Neural crest cell (in vitro differentiated cells): ENCODE data around the gene PLEKHG4. TPM values are rescaled to one million over a fixed set of nuclear protein-coding genes. Genes with fewer than 3 reads are reported as not detected.
A peak's percentile ranks its signal among the peaks of the same experiment; 100 is the strongest.

Experiments used
- DNase-seq: peaks from one replicate; pipeline ENCODE4 v3.0.0; 2021; ENCODE audit warnings: low read depth, mixed read lengths, low spot score
- H3K27ac Mint-ChIP-seq: one replicate; pipeline ENCODE4 v1.8.0; 2021; ENCODE audit warnings: mild to moderate bottlenecking, mixed read lengths; ENCODE audit not compliant: unreplicated experiment
- H3K27me3 Mint-ChIP-seq: 2 replicates; pipeline ENCODE4 v1.8.0; 2021; ENCODE audit warnings: low read depth, mild to moderate bottlenecking, mixed read lengths
- H3K36me3 Mint-ChIP-seq: 2 replicates; pipeline ENCODE4 v1.8.0; 2021; ENCODE audit warnings: low read depth, mild to moderate bottlenecking, mixed read lengths
- H3K4me1 Mint-ChIP-seq: 2 replicates; pipeline ENCODE4 v1.8.0; 2021; ENCODE audit warnings: mixed read lengths
- H3K4me3 Mint-ChIP-seq: one replicate; pipeline ENCODE4 v1.8.0; 2021; ENCODE audit warnings: mild to moderate bottlenecking, mixed read lengths
- H3K9me3 Mint-ChIP-seq: 2 replicates; pipeline ENCODE4 v1.8.0; 2021; ENCODE audit warnings: mixed read lengths
- total RNA-seq: library from RNA; stranded (reverse); gene quantifications from 2 replicates; pipeline ENCODE4 v1.2.1, GENCODE V29; 2021
- TF ChIP-seq, protein P1 (sequence below): fragments of 200-600 bp; sonication (generic); conservative IDR thresholded peaks from 2 replicates; pipeline ENCODE4 v1.5.0; 2021; ENCODE audit warnings: antibody characterized with exemption, mild to moderate bottlenecking

The PLEKHG4 gene
- total RNA-seq, 1 donor from 2014 or later, result 4.0 TPM

DNA sequence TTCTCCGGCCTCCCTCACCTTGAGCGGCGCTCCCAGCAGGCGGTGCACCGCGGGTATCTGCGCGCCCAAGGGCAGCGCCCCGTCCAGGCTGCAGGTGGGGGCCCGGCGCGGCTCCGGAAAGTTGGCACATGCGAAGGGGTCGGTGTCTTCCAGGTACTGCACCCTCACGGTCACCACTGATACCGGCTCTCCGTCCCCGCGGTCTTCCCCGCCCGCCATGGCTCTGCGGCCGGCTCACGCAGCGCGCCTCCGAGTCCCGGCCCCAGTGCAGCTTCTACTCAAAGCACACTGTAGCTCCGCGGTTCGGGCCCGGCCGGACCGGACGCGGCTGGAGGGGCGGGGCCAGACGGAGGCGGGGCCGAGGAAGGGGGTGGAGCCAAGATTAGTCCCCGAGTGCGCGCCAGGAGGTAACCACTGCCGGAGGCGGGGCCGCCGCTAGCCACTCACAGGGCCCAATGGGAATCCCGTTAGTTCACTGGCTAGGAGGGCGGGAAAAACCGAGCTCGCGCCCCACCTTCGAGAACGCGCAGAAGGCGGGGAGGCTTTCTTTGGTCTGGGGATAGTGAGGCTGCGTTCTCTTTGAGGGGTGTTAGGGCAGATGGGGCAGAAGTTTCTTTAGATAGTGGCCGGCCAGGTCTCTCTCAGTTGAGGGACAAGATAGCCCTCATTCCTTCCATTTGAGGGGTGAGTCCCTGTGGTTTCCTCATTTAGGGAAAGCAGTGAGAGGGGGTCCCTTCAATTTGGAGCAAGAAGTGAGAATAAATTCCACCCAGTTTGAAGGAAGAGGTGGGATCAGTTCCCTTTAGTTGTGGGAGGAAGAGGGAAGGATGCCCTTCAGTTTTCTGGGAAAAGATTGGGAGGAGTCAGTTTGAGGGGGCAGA lies 31.9 kb upstream of the PLEKHG4 start, which contains the start of gene FHOD1:
Gene FHOD1, minus strand, starts transcription at position 290 of the 881 bp plus-strand sequence. Its CDS starts 71 bp downstream, at position 219.
- Mint-ChIP-seq H3K36me3 (no peaks in the 10 kb centered on the region), H3K4me3 (peak within 1 kb of the TSS; percentile 85), H3K27ac (no peak within 1 kb of the TSS), H3K27me3 (peaks cover 38% of the 10 kb centered on the region), H3K9me3 (no peaks in the 10 kb centered on the region), H3K4me1 (peaks cover 34% of the 10 kb centered on the region)
- DNase-seq, result peak; percentile 97
- TF ChIP-seq, protein P1, sequence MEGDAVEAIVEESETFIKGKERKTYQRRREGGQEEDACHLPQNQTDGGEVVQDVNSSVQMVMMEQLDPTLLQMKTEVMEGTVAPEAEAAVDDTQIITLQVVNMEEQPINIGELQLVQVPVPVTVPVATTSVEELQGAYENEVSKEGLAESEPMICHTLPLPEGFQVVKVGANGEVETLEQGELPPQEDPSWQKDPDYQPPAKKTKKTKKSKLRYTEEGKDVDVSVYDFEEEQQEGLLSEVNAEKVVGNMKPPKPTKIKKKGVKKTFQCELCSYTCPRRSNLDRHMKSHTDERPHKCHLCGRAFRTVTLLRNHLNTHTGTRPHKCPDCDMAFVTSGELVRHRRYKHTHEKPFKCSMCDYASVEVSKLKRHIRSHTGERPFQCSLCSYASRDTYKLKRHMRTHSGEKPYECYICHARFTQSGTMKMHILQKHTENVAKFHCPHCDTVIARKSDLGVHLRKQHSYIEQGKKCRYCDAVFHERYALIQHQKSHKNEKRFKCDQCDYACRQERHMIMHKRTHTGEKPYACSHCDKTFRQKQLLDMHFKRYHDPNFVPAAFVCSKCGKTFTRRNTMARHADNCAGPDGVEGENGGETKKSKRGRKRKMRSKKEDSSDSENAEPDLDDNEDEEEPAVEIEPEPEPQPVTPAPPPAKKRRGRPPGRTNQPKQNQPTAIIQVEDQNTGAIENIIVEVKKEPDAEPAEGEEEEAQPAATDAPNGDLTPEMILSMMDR, result no peak

DNA sequence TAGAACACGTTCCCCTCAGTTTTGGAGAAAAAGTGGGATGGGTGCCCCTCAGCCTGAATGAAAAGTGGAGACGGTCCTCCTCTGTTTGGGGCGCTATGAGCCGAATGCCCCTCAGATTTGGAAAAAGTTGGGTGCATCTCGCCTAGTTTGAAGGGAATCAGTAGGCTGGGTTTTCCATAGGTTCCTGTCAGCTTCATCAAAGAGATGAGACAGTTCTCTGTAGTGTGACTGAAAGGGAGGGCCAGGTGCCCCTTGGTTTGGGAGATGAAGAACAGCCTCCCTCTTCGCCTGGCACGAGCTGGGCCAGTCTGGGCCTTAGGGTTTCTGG lies 31.3 kb upstream of the PLEKHG4 start:
- no peak overlapping the region for H3K27ac Mint-ChIP-seq
- H3K9me3 Mint-ChIP-seq, result no peaks in the 10 kb centered on the region
- DNase-seq, result no peak

GRCh38 chr16:67248401-67249177 lies 30.7 kb upstream of the PLEKHG4 start, which contains the start of gene SLC9A5:
SLC9A5 (plus strand) TSS chr16:67248979; CDS start chr16:67249015, 36 bp downstream.
- Mint-ChIP-seq H3K4me1 (peaks cover 34% of the 10 kb centered on the region), H3K36me3 (no peaks in the 10 kb centered on the region), H3K27me3 (peaks cover 38% of the 10 kb centered on the region), H3K27ac (no peak within 1 kb of the TSS), H3K9me3 (no peaks in the 10 kb centered on the region), H3K4me3 (peak within 1 kb of the TSS; percentile 90)
- DNase-seq, result peak; percentile 35
- TF ChIP-seq, protein P1, result peak; percentile 44

More for the DNA sequence above, 31.3 kb upstream of the PLEKHG4 start:
- TF ChIP-seq, protein P1, result no peak
- Mint-ChIP-seq H3K4me3 (peak overlapping the region; percentile 85), H3K27me3 (peaks cover 38% of the 10 kb centered on the region), H3K4me1 (peaks cover 34% of the 10 kb centered on the region), H3K36me3 (no peaks in the 10 kb centered on the region)

DNA sequence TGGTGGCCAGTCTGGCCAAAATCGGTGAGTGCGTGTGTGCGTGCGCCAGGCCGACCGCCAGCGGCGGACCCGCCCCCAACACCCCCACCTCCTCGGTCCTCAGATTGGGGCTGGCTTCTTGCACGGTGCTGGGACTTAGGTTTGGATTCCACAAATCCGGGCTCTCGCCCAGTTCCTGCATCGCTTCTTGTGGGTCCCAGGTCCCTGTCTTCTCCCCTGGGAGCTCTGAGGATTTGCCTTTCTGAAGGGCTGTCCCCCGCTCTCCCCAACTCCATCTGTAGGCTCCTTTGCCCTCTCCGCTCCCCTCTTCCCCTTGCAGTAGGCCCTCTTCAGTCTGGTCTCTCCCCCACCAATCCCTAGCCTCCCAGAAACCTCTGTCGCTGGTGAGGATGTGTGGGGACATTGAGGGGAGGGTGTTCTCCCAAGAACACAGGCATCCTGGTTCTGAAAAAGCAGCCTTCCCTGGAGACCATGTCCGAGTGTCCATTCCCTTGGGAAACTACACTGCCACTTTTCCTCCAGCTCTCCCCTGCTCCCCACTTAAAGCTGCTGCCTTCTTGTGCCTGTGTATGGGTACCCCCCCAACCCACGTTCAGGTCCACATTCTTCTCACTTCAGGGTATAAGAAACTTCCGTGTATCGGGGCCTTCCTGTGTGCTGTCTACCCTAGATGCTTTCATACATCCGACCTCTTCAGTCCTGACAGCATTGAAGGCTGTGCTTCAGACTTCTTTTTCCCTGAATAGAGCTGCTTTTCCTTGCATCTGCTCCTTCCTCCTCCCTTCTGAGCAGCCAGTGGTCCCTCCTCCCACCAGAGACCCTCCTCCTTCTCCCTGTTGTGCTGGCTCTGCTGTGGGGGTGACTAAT lies 29.9 kb upstream of the PLEKHG4 start:
- peak overlapping the region; percentile 90 for H3K4me3 Mint-ChIP-seq
- H3K4me1 Mint-ChIP-seq, result peaks cover 34% of the 10 kb centered on the region
- H3K27me3 Mint-ChIP-seq, result peaks cover 38% of the 10 kb centered on the region
- no peaks in the 10 kb centered on the region for H3K9me3 Mint-ChIP-seq
- TF ChIP-seq, protein P1, result no peak
- no peaks in the 10 kb centered on the region for H3K36me3 Mint-ChIP-seq
- no peak for DNase-seq
- no peak overlapping the region for H3K27ac Mint-ChIP-seq

GRCh38 chr16:67250045-67250327 lies 29.3 kb upstream of the PLEKHG4 start:
- Mint-ChIP-seq H3K27ac (no peak overlapping the region), H3K27me3 (peaks cover 38% of the 10 kb centered on the region), H3K9me3 (no peaks in the 10 kb centered on the region), H3K36me3 (no peaks in the 10 kb centered on the region), H3K4me3 (peak overlapping the region; percentile 90), H3K4me1 (peaks cover 31% of the 10 kb centered on the region)
- TF ChIP-seq, protein P1, result no peak
- DNase-seq, result no peak
